Transverse colon (tissue), 4 donors: Measurements from ENCODE around the gene ELOVL3. TPM values are rescaled to one million over a fixed set of nuclear protein-coding genes. Genes with fewer than 3 reads are reported as not detected.

Experiments
- DNase-seq: peaks from one replicate; pipeline ENCODE4 v3.0.0-alpha.2; 2019
- H3K27ac ChIP-seq, 4 donors: fragments of 200-600 bp; sonication (generic); 2 replicates each; pipeline ENCODE4 v1.5.1; 2016 to 2018; ENCODE audit warnings: inconsistent platforms in 4 of 4
- H3K27me3 ChIP-seq: fragments of 200-600 bp; sonication (generic); 2 replicates; pipeline ENCODE4 v1.5.1; 2017; ENCODE audit warnings: inconsistent platforms
- H3K36me3 ChIP-seq, 4 donors: fragments of 200-600 bp; sonication (generic); 2 replicates each; pipeline ENCODE4 v1.5.1; 2017 to 2019; ENCODE audit warnings: inconsistent platforms in 4 of 4
- H3K4me1 ChIP-seq, 4 donors: fragments of 200-600 bp; sonication (generic); 2 replicates each; pipeline ENCODE4 v1.5.1; 2017 to 2020; ENCODE audit warnings: inconsistent platforms in 4 of 4
- H3K4me3 ChIP-seq, 4 donors: fragments of 200-600 bp; sonication (generic); 1 replicate in 1 of 4; 2 replicates in 3 of 4; pipeline versions ENCODE4 v1.5.1 to v1.6.1; 2017 to 2019; ENCODE audit warnings: inconsistent platforms in 4 of 4
- H3K9me3 ChIP-seq, 2 donors: fragments of 200-600 bp; sonication (generic); 2 replicates each; pipeline ENCODE4 v1.5.1; 2017 to 2019; ENCODE audit warnings: inconsistent platforms in 2 of 2
- EP300 ChIP-seq: sonication (generic); formaldehyde crosslinking; IDR thresholded peaks from one replicate; pipeline ENCODE4 v1.6.1; 2017; ENCODE audit warnings: antibody characterized with exemption, low read depth
- POLR2A ChIP-seq: fragments of 450-650 bp; IDR thresholded peaks from one replicate; pipeline ENCODE4 v1.6.1; 2016; ENCODE audit warnings: antibody characterized with exemption, mild to moderate bottlenecking, moderate library complexity
- POLR2AphosphoS5 ChIP-seq, 3 donors: sonication (generic); formaldehyde crosslinking; IDR thresholded peaks; one replicate each; pipeline ENCODE4 v1.6.1; 2016; ENCODE audit warnings: antibody characterized with exemption in 3 of 3
- WGBS, 2 donors: methylation state at CpG; one replicate each; pipeline ENCODE4 v1.1.5; 2018; ENCODE audit warnings: low coverage in 1 of 2; 5-methylcytosine and 5-hydroxymethylcytosine counted together
- in situ Hi-C, 4 donors: fragments of 200-750 bp; cut with MboI; loops; one replicate each; pipeline versions ENCODE4 v1.15.0 to v1.15.1; 2017; ENCODE audit warnings: low sequenced_read_pairs in 3 of 4, low pct_ligation_motif_present in 1 of 4, low pct_unique_long_range_greater_than_20kb in 1 of 4
- intact Hi-C: fragments of 100-400 bp; cut with DNase I; formaldehyde crosslinking; loops from one replicate; pipeline ENCODE4 v1.15.1; 2023; ENCODE audit warnings: low total_unique reads
- total RNA-seq, 4 donors: library from RNA; depleted of rRNA; stranded (reverse); fragments of >200 nt; gene quantifications; one replicate each; pipeline ENCODE4 v1.1.0, GENCODE V29; 2016
- TF ChIP-seq, protein P1 (sequence below), 5 experiments: fragments of 200-600 bp in 3 of 5; fragments of 450-650 bp in 2 of 5; sonication (generic) in 3 of 5; IDR thresholded peaks; 1 replicate in 2 of 5; 2 replicates in 3 of 5; pipeline ENCODE4 v1.5.1; 2016 to 2017; ENCODE audit warnings: antibody characterized with exemption in 5 of 5, inconsistent platforms in 3 of 5, mild to moderate bottlenecking in 2 of 5, moderate library complexity in 1 of 5

The ELOVL3 gene
- total RNA-seq, 4 donors from 2014 or later: not detected

DNA sequence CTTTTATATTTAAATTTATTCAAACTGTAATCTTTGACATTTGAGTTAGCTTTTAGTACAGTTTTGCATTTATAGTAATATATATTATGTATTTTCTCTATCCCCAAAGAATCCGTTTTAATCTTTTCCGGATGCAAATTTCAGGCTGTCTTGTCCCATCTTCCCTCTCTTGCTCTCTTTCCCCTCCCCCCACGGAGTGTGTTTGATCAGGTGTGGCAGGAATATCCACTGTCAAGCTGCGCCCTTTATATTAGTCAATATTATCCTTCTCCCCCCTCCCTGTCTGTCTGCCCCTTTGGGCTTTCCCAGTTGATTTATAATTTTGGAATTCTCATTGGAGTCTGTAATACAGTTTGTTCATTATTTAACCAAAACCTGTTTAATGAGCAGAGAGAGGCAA lies 38.3 kb downstream of the ELOVL3 start:
- peaks cover 11 to 36% (median 20%) of the 10 kb centered on the region in 4 donors for H3K4me1 ChIP-seq
- 82 to 84% methylated on average over 2 to 4 of the region's 4 CpGs for WGBS, 2 donors
- no peak overlapping the region for H3K27ac ChIP-seq
- peaks cover 0 to 23% (median 6%) of the 10 kb centered on the region in 4 donors for H3K36me3 ChIP-seq
- H3K27me3 ChIP-seq: no peaks in the 10 kb centered on the region
- TF ChIP-seq, protein P1, sequence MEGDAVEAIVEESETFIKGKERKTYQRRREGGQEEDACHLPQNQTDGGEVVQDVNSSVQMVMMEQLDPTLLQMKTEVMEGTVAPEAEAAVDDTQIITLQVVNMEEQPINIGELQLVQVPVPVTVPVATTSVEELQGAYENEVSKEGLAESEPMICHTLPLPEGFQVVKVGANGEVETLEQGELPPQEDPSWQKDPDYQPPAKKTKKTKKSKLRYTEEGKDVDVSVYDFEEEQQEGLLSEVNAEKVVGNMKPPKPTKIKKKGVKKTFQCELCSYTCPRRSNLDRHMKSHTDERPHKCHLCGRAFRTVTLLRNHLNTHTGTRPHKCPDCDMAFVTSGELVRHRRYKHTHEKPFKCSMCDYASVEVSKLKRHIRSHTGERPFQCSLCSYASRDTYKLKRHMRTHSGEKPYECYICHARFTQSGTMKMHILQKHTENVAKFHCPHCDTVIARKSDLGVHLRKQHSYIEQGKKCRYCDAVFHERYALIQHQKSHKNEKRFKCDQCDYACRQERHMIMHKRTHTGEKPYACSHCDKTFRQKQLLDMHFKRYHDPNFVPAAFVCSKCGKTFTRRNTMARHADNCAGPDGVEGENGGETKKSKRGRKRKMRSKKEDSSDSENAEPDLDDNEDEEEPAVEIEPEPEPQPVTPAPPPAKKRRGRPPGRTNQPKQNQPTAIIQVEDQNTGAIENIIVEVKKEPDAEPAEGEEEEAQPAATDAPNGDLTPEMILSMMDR (IDR thresholded peaks at IDR 0.05): no peak
- no peak for TF ChIP-seq POLR2AphosphoS5 (IDR thresholded peaks at IDR 0.05)
- no peak for TF ChIP-seq POLR2A
- TF ChIP-seq EP300: no peak
- in situ Hi-C loops: no loop called here
- no peaks in the 10 kb centered on the region for H3K9me3 ChIP-seq
- intact Hi-C loops: no loop called here
- DNase-seq: no peak
- no peak overlapping the region for H3K4me3 ChIP-seq

DNA sequence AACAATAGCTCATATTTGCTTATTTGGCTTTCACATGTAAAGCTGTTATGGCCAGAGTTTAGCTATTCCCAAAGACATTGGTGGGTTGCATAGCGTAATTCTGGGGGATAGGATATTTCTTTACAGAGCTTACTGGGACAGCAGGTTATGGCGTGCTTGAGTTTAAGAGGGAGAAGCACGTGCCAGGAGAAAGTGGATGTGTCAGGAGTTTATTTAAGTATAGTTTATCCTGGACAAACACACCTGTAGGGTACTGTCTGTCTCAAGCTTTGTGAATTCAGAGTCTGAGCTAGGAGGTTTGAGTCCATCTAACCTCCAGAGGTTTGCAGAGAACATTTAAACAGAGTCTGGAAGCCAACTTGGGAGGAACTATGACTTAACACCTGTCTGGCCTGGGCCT lies 40.6 kb downstream of the ELOVL3 start:
- intact Hi-C loops: no loop called here
- no peak for TF ChIP-seq EP300
- TF ChIP-seq POLR2AphosphoS5 (IDR thresholded peaks at IDR 0.05): no peak
- no peak for TF ChIP-seq POLR2A
- TF ChIP-seq, protein P1 (IDR thresholded peaks at IDR 0.05): no peak
- Histone ChIP-seq H3K27ac (no peak overlapping the region), H3K27me3 (no peaks in the 10 kb centered on the region), H3K36me3 (peaks cover 0 to 6% (median 2%) of the 10 kb centered on the region in 4 donors), H3K4me1 (peaks cover 11 to 38% (median 20%) of the 10 kb centered on the region in 4 donors), H3K9me3 (no peaks in the 10 kb centered on the region), H3K4me3 (no peak overlapping the region)
- in situ Hi-C loops: no loop called here
- no peak for DNase-seq
- 97 to 100% methylated on average over 2 to 3 of the region's 3 CpGs for WGBS, 2 donors

DNA sequence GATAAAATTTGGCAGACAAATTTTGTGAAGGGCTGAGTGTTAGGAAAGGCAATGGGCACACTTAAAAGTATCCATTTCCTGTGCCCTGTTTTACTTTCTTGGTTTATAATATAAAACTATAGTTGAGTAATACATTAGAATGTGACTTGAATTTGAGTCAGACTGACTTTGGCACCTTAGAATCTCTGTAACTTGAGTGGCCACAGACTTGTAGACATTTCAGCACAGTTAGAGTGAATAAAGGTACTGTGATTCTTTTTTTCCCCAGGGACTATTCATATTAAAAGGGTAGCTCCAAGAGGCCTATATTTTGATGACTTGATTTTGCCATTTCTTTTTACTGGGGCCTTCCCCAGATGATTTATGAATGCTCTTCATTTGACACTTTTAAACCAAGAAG lies 41.6 kb downstream of the ELOVL3 start:
- in situ Hi-C loops: no loop called here
- Histone ChIP-seq H3K27ac (no peak overlapping the region), H3K27me3 (no peaks in the 10 kb centered on the region), H3K4me3 (no peak overlapping the region), H3K36me3 (peaks cover 0 to 3% (median 0%) of the 10 kb centered on the region in 4 donors), H3K9me3 (no peaks in the 10 kb centered on the region), H3K4me1 (peaks cover 10 to 32% (median 19%) of the 10 kb centered on the region in 4 donors)
- no peak for DNase-seq
- TF ChIP-seq, protein P1 (IDR thresholded peaks at IDR 0.05): no peak
- TF ChIP-seq POLR2AphosphoS5 (IDR thresholded peaks at IDR 0.05) (no peak), POLR2A (no peak), EP300 (no peak)
- intact Hi-C loops: no loop called here

DNA sequence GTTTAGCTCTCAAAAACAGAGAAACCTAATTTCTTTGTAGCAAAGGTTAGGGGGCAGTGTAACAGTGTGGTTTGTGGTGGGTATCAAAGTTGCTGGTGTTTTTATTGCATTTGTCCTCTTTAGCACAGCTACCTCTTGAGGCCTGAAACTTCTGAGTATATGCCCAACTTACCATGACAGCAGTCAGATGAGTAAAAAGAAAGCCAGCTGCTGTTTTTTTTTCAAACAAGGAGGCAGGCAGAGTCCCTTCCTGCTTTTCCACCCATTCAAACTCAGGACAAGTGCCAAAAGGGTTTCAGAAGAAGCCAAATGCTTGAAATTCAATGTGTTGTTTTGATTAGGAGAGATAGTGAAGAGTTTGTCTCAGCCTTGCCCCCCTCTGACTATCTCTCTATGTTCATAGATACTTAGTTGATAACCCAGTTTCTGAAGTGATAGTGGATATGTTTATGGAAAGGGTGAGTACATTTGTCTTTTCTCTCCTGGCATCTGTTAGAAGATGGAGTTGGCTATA lies 42.3 kb downstream of the ELOVL3 start:
- TF ChIP-seq POLR2AphosphoS5 (IDR thresholded peaks at IDR 0.05) (no peak), EP300 (no peak)
- no peak for DNase-seq
- Histone ChIP-seq H3K36me3 (no peaks in the 10 kb centered on the region), H3K27ac (no peak overlapping the region), H3K27me3 (no peaks in the 10 kb centered on the region), H3K9me3 (no peaks in the 10 kb centered on the region), H3K4me1 (peaks cover 7 to 32% (median 17%) of the 10 kb centered on the region in 4 donors), H3K4me3 (no peak overlapping the region)
- intact Hi-C loops: no loop called here
- in situ Hi-C loops: no loop called here

DNA sequence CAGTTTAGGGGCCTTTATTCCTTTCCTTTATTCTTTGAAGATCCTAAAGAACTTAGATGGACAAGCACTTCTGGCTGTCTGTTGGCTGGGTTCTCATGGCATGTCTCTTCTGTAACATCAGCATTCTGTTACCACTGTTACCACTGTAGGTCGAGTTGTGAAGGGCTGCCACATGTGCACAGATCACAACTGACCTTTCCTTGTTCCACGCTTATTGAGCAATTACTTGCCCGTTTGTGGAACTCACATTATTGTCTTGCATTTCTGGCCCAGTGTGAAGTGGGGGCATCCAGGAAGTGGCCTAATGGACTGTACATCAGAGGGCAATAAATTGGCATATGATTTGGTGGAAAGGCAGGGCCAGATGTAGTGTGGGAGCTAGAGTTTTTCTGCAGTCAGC lies 42.9 kb downstream of the ELOVL3 start:
- TF ChIP-seq POLR2AphosphoS5 (IDR thresholded peaks at IDR 0.05) (no peak), EP300 (no peak), POLR2A (no peak)
- TF ChIP-seq, protein P1 (IDR thresholded peaks at IDR 0.05): no peak
- Histone ChIP-seq H3K27me3 (no peaks in the 10 kb centered on the region), H3K4me3 (no peak overlapping the region), H3K4me1 (peaks cover 7 to 26% (median 15%) of the 10 kb centered on the region in 4 donors), H3K27ac (no peak overlapping the region), H3K36me3 (no peaks in the 10 kb centered on the region), H3K9me3 (no peaks in the 10 kb centered on the region)
- intact Hi-C loops (no loop called here), in situ Hi-C loops (no loop called here)
- WGBS, 2 donors: 47% methylated on average over 3 of the region's 3 CpGs; no CpG with 5 or more reads in 1 of the 2 donors
- DNase-seq: no peak
